ENCODE data around the gene BPIFA1.

DNA sequence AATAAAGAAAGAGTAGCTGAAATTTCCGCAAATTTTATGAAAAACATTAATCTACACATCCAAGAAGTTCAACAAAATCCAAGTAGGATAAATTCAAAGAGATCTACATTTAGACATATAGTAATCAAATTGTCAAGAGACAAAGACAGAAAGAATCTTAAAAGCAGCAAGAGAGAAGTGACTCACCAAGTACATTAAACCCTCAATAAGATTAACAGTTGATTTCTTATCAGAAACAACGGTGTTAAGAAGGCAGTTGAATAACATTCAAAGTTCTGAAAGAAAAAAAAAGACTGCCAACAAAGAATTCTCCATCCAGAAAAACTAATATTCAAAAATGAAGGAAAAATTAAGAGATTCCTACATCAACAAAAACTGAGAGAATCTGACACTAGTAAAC lies 19.2 kb downstream of the BPIFA1 start:
- no peak for TF ChIP-seq CTCF (IDR thresholded peaks at IDR 0.05; ENCODE audit: low read length)
- no peak for TF ChIP-seq EZH2 (IDR thresholded peaks at IDR 0.05; ENCODE audit: borderline replicate concordance, low read length)

Measured in OCI-LY1 (cell line).